Liver (tissue), 9 donors: ENCODE data around the gene IFIH1. TPM values are rescaled to one million over a fixed set of nuclear protein-coding genes. Genes with fewer than 3 reads are reported as not detected.

ENCODE experiments used
- DNase-seq: peaks from one replicate; pipeline ENCODE4 v3.0.0-alpha.2; 2017; ENCODE audit warnings: low spot score
- H3K27ac ChIP-seq, 2 donors: one replicate each; pipeline ENCODE4 v1.7.0; 2013; ENCODE audit warnings: inconsistent platforms in 2 of 2, low read length in 2 of 2, control low read depth in 1 of 2, low read depth in 1 of 2, mild to moderate bottlenecking in 1 of 2
- H3K27me3 ChIP-seq, 4 donors: one replicate each; pipeline versions ENCODE4 v1.6.1 to v1.7.0; 2013; ENCODE audit warnings: low read length in 3 of 4, inconsistent platforms in 1 of 4, mild to moderate bottlenecking in 1 of 4, moderate library complexity in 1 of 4; ENCODE audit not compliant: control insufficient read depth in 4 of 4, insufficient read depth in 4 of 4
- H3K36me3 ChIP-seq, 4 donors: one replicate each; pipeline versions ENCODE4 v1.6.1 to v1.7.0; 2013; ENCODE audit warnings: low read length in 3 of 4, mild to moderate bottlenecking in 3 of 4, low read depth in 1 of 4, moderate library complexity in 1 of 4; ENCODE audit not compliant: control insufficient read depth in 4 of 4, insufficient read depth in 3 of 4
- H3K4me1 ChIP-seq, 4 donors: one replicate each; pipeline versions ENCODE4 v1.6.1 to v1.7.0; 2013; ENCODE audit warnings: low read length in 3 of 4, mild to moderate bottlenecking in 3 of 4, moderate library complexity in 1 of 4; ENCODE audit not compliant: control insufficient read depth in 4 of 4, insufficient read depth in 4 of 4
- H3K4me3 ChIP-seq, 3 donors: one replicate each; pipeline versions ENCODE4 v1.6.1 to v1.7.0; 2013; ENCODE audit warnings: low read length in 3 of 3, control low read depth in 1 of 3, low read depth in 1 of 3, mild to moderate bottlenecking in 1 of 3
- H3K9ac ChIP-seq, 2 donors: one replicate each; pipeline ENCODE4 v1.7.0; 2013; ENCODE audit warnings: low read length in 2 of 2, mild to moderate bottlenecking in 2 of 2, moderate library complexity in 2 of 2, control low read depth in 1 of 2, low read depth in 1 of 2
- H3K9me3 ChIP-seq, 4 donors: one replicate each; pipeline versions ENCODE4 v1.6.1 to v1.7.0; 2013; ENCODE audit warnings: low read length in 3 of 4; ENCODE audit not compliant: control insufficient read depth in 4 of 4
- EGR1 ChIP-seq, 2 donors: IDR thresholded peaks; 2 replicates each; pipeline ENCODE4 v1.6.1; 2016 to 2018; ENCODE audit warnings: antibody characterized with exemption in 2 of 2, low read depth in 2 of 2
- FOXA1 ChIP-seq: IDR thresholded peaks from 2 replicates; pipeline ENCODE4 v1.6.1; 2016; ENCODE audit warnings: antibody characterized with exemption
- FOXA2 ChIP-seq: IDR thresholded peaks from 2 replicates; pipeline ENCODE4 v1.6.1; 2016; ENCODE audit warnings: antibody characterized with exemption
- GABPA ChIP-seq, 2 donors: IDR thresholded peaks in 1 of 2; conservative IDR thresholded peaks in 1 of 2; 2 replicates each; pipeline ENCODE4 v1.6.1; 2016; ENCODE audit warnings: antibody characterized with exemption in 2 of 2, mild to moderate bottlenecking in 1 of 2, moderate library complexity in 1 of 2
- HNF4A ChIP-seq, 2 donors: conservative IDR thresholded peaks; 2 replicates each; pipeline ENCODE4 v1.6.1; 2016; ENCODE audit warnings: antibody characterized with exemption in 2 of 2, mild to moderate bottlenecking in 2 of 2
- HNF4G ChIP-seq: IDR thresholded peaks from 2 replicates; pipeline ENCODE4 v1.6.1; 2016; ENCODE audit warnings: antibody characterized with exemption
- JUND ChIP-seq, 2 donors: IDR thresholded peaks; 2 replicates each; pipeline ENCODE4 v1.6.1; 2016; ENCODE audit warnings: antibody characterized with exemption in 2 of 2
- NR2F2 ChIP-seq: IDR thresholded peaks from 2 replicates; pipeline ENCODE4 v1.6.1; 2016; ENCODE audit warnings: antibody characterized with exemption
- RAD21 ChIP-seq, 2 donors: IDR thresholded peaks; 2 replicates each; pipeline ENCODE4 v1.6.1; 2016; ENCODE audit warnings: antibody characterized with exemption in 2 of 2, mild to moderate bottlenecking in 2 of 2
- RXRA ChIP-seq, 2 donors: IDR thresholded peaks; 2 replicates each; pipeline ENCODE4 v1.6.1; 2017 to 2018; ENCODE audit warnings: antibody characterized with exemption in 2 of 2, mild to moderate bottlenecking in 1 of 2
- YY1 ChIP-seq: IDR thresholded peaks from 2 replicates; pipeline ENCODE4 v1.6.1; 2016; ENCODE audit warnings: antibody characterized with exemption, mild to moderate bottlenecking
- WGBS: extraction: QIAGEN DNeasy Blood & Tissue Kit; methylation state at CpG from one replicate; pipeline ENCODE4 v1.1.7; 2013; 5-methylcytosine and 5-hydroxymethylcytosine counted together
- polyA plus RNA-seq, 2 donors: library from polyadenylated mRNA; stranded (reverse) in 1 of 2; unstranded in 1 of 2; fragments of 200-250 nt in 1 of 2; fragments of >200 nt in 1 of 2; fragmentation: Nextera tagmentation in 1 of 2; extraction: Ambion mirVana in 1 of 2; gene quantifications; one replicate each; pipeline versions ENCODE4 v1.2.1 to v1.2.3, GENCODE V29; 2013 to 2015
- total RNA-seq, 2 donors: library from RNA; depleted of rRNA; stranded (reverse); fragments of >200 nt; gene quantifications; one replicate each; pipeline ENCODE4 v1.2.3, GENCODE V29; 2014
- TF ChIP-seq, protein P1 (sequence below): IDR thresholded peaks from 2 replicates; pipeline ENCODE4 v1.6.1; 2016; ENCODE audit warnings: antibody characterized with exemption
- TF ChIP-seq, protein P2 (sequence below): fragments of 150-350 bp; IDR thresholded peaks from 2 replicates; pipeline ENCODE4 v1.5.1; 2017; ENCODE audit warnings: improper control_type of control experiment, low read depth, low read length; ENCODE audit not compliant: missing input control
- TF ChIP-seq, protein P3 (sequence below): IDR thresholded peaks from 2 replicates; pipeline ENCODE4 v1.6.1; 2016; ENCODE audit warnings: antibody characterized with exemption, mild to moderate bottlenecking
- TF ChIP-seq, protein P4 (sequence below): IDR thresholded peaks from 2 replicates; pipeline ENCODE4 v1.6.1; 2016; ENCODE audit warnings: antibody characterized with exemption
- donor health status: healthy.
- donor health status: healthy.
- donor health status: healthy.
- donor health status: healthy.
- donor health status: healthy.

IFIH1 gene
- total and polyA plus RNA-seq, 4 donors, result 5.5 to 13.2 (median 7.9) TPM

DNA sequence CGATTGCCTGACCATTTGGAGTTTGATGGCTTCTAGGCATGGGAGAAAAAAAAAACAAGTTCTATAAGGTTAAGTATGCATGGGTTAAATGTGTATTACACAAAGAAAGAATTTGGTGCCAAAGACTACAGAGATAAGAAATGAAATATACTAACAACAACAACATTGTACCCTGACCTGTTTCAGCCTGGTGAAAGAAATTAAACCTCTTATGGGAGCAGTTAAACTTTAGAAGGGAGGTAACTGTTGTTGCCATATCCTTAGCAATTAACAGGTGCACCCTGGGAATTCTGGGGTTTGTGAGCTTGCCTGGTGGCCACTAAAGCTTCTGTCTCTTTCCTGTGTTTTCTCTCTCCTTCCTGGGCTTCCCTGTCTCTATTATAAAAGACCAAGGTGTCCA is 6.5 kb upstream of the IFIH1 start:
- Histone ChIP-seq H3K36me3 (no peaks in the 10 kb centered on the region), H3K9ac (no peak overlapping the region), H3K4me1 (peaks cover 0 to 3% (median 0%) of the 10 kb centered on the region in 4 donors), H3K9me3 (no peaks in the 10 kb centered on the region), H3K27me3 (no peaks in the 10 kb centered on the region), H3K4me3 (no peak overlapping the region), H3K27ac (no peak overlapping the region)
- no peak for DNase-seq
- no peak for TF ChIP-seq FOXA1
- no peak for TF ChIP-seq GABPA (IDR thresholded peaks at IDR 0.05 in 1 of 2, conservative IDR thresholded peaks at IDR 0.05 in 1 of 2)
- TF ChIP-seq, protein P1, sequence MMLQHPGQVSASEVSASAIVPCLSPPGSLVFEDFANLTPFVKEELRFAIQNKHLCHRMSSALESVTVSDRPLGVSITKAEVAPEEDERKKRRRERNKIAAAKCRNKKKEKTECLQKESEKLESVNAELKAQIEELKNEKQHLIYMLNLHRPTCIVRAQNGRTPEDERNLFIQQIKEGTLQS, result no peak
- no peak for TF ChIP-seq EGR1 (IDR thresholded peaks at IDR 0.05; ENCODE audit: low read depth in 2 of 2)
- no peak for TF ChIP-seq YY1
- TF ChIP-seq NR2F2, result no peak
- TF ChIP-seq FOXA2, result no peak
- TF ChIP-seq RAD21 (IDR thresholded peaks at IDR 0.05), result no peak
- TF ChIP-seq, protein P2, sequence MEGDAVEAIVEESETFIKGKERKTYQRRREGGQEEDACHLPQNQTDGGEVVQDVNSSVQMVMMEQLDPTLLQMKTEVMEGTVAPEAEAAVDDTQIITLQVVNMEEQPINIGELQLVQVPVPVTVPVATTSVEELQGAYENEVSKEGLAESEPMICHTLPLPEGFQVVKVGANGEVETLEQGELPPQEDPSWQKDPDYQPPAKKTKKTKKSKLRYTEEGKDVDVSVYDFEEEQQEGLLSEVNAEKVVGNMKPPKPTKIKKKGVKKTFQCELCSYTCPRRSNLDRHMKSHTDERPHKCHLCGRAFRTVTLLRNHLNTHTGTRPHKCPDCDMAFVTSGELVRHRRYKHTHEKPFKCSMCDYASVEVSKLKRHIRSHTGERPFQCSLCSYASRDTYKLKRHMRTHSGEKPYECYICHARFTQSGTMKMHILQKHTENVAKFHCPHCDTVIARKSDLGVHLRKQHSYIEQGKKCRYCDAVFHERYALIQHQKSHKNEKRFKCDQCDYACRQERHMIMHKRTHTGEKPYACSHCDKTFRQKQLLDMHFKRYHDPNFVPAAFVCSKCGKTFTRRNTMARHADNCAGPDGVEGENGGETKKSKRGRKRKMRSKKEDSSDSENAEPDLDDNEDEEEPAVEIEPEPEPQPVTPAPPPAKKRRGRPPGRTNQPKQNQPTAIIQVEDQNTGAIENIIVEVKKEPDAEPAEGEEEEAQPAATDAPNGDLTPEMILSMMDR, result no peak
- TF ChIP-seq, protein P3, sequence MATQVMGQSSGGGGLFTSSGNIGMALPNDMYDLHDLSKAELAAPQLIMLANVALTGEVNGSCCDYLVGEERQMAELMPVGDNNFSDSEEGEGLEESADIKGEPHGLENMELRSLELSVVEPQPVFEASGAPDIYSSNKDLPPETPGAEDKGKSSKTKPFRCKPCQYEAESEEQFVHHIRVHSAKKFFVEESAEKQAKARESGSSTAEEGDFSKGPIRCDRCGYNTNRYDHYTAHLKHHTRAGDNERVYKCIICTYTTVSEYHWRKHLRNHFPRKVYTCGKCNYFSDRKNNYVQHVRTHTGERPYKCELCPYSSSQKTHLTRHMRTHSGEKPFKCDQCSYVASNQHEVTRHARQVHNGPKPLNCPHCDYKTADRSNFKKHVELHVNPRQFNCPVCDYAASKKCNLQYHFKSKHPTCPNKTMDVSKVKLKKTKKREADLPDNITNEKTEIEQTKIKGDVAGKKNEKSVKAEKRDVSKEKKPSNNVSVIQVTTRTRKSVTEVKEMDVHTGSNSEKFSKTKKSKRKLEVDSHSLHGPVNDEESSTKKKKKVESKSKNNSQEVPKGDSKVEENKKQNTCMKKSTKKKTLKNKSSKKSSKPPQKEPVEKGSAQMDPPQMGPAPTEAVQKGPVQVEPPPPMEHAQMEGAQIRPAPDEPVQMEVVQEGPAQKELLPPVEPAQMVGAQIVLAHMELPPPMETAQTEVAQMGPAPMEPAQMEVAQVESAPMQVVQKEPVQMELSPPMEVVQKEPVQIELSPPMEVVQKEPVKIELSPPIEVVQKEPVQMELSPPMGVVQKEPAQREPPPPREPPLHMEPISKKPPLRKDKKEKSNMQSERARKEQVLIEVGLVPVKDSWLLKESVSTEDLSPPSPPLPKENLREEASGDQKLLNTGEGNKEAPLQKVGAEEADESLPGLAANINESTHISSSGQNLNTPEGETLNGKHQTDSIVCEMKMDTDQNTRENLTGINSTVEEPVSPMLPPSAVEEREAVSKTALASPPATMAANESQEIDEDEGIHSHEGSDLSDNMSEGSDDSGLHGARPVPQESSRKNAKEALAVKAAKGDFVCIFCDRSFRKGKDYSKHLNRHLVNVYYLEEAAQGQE, result no peak
- TF ChIP-seq HNF4A (conservative IDR thresholded peaks at IDR 0.05), result no peak
- WGBS, result 94% methylated on average over 1 of the region's 1 CpG

DNA sequence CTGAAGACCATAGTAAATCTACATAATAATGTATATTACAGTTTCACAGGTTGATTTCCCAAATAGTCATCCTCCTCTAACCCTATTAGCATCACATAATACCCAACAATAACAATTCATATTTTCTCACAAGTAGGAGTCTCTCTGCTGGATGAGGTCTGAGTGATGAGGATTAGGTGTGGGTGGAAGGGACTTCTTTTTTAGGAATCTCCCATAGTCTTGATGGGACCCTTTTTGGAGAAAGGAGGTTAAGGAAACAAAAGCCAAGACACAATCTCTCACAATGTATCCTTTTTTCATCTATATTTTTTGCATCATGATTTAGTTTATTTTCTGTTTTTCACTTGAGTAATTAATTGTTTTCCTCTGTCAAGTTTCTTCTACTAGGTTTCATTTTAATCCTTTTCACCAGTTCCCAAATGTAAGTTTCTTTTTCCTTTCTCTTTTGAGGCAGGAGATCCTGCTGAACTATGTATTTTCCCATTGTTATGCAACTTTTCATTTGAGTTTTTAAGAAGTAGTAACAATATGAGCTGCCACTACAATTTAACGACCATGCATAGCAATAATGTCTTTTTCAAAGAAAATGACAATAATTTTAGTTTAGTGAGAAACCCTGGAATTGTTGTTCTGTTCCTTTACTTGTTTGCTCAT is 2.5 kb upstream of the IFIH1 start:
- Histone ChIP-seq H3K27me3 (no peaks in the 10 kb centered on the region), H3K4me3 (no peak overlapping the region), H3K9ac (no peak overlapping the region), H3K36me3 (no peaks in the 10 kb centered on the region), H3K9me3 (no peaks in the 10 kb centered on the region), H3K4me1 (peaks cover 0 to 24% (median 13%) of the 10 kb centered on the region in 4 donors), H3K27ac (no peak overlapping the region)
- WGBS, result 52% methylated on average over 1 of the region's 1 CpG
- DNase-seq, result no peak
- TF ChIP-seq GABPA (IDR thresholded peaks at IDR 0.05 in 1 of 2, conservative IDR thresholded peaks at IDR 0.05 in 1 of 2), result no peak
- no peak for TF ChIP-seq JUND (IDR thresholded peaks at IDR 0.05)
- no peak for TF ChIP-seq RAD21 (IDR thresholded peaks at IDR 0.05)
- TF ChIP-seq, protein P2, result no peak
- TF ChIP-seq NR2F2, result no peak
- TF ChIP-seq HNF4G, result no peak
- TF ChIP-seq RXRA (IDR thresholded peaks at IDR 0.05), result no peak
- TF ChIP-seq EGR1 (IDR thresholded peaks at IDR 0.05; ENCODE audit: low read depth in 2 of 2), result no peak
- no peak for TF ChIP-seq FOXA1
- TF ChIP-seq, protein P3, result no peak
- TF ChIP-seq, protein P4, sequence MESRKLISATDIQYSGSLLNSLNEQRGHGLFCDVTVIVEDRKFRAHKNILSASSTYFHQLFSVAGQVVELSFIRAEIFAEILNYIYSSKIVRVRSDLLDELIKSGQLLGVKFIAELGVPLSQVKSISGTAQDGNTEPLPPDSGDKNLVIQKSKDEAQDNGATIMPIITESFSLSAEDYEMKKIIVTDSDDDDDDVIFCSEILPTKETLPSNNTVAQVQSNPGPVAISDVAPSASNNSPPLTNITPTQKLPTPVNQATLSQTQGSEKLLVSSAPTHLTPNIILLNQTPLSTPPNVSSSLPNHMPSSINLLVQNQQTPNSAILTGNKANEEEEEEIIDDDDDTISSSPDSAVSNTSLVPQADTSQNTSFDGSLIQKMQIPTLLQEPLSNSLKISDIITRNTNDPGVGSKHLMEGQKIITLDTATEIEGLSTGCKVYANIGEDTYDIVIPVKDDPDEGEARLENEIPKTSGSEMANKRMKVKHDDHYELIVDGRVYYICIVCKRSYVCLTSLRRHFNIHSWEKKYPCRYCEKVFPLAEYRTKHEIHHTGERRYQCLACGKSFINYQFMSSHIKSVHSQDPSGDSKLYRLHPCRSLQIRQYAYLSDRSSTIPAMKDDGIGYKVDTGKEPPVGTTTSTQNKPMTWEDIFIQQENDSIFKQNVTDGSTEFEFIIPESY, result no peak
- TF ChIP-seq, protein P1, result no peak
